Keratinocyte (primary cell): ENCODE data around the gene ACAA1. TPM values are rescaled to one million over a fixed set of nuclear protein-coding genes. Genes with fewer than 3 reads are reported as not detected.

ENCODE experiments used
- DNase-seq: peaks from one replicate; pipeline ENCODE4 v3.0.0-alpha.2; 2011; ENCODE audit warnings: low read depth, missing footprints, low spot score
- FAIRE-seq: peaks from 2 replicates; lab custom pipeline; 2011; peaks lifted over from hg19 to GRCh38; lab: Jason Lieb, UNC
- H2AFZ ChIP-seq: 2 replicates; pipeline ENCODE4 v1.6.0; 2012; ENCODE audit warnings: low read length, control low read depth, inconsistent platforms; ENCODE audit not compliant: control insufficient read depth
- H3K27ac ChIP-seq: 2 replicates; pipeline ENCODE4 v1.5.1; 2011; ENCODE audit warnings: low read length; ENCODE audit not compliant: control insufficient read depth, insufficient read depth
- H3K27me3 ChIP-seq: 3 replicates; pipeline ENCODE4 v1.6.0; 2011; ENCODE audit warnings: low read length; ENCODE audit not compliant: control insufficient read depth, insufficient read depth; ENCODE audit errors: extremely low read depth
- H3K36me3 ChIP-seq, 2 experiments: 2 replicates in 1 of 2; 3 replicates in 1 of 2; pipeline ENCODE4 v1.5.1; 2011; ENCODE audit warnings: low read length in 2 of 2, mild to moderate bottlenecking in 1 of 2; ENCODE audit not compliant: control insufficient read depth in 2 of 2, insufficient read depth in 2 of 2; ENCODE audit errors: extremely low read depth in 1 of 2
- H3K4me1 ChIP-seq: 3 replicates; pipeline ENCODE4 v1.5.1; 2011; ENCODE audit warnings: low read length; ENCODE audit not compliant: control insufficient read depth, insufficient read depth; ENCODE audit errors: extremely low read depth
- H3K4me2 ChIP-seq: 3 replicates; pipeline ENCODE4 v1.6.0; 2011; ENCODE audit warnings: low read depth, low read length; ENCODE audit not compliant: control insufficient read depth, insufficient read depth; ENCODE audit errors: extremely low read depth
- H3K4me3 ChIP-seq, 3 experiments: fragments of 200-600 bp in 1 of 3; sonication (generic) in 1 of 3; 2 replicates in 2 of 3; 3 replicates in 1 of 3; pipeline ENCODE4 v1.5.1; 2011 to 2016; ENCODE audit warnings: low read length in 3 of 3, mild to moderate bottlenecking in 3 of 3, control low read depth in 2 of 3, inconsistent platforms in 1 of 3, low read depth in 1 of 3, mixed read lengths in 1 of 3, mixed run types in 1 of 3, moderate library complexity in 1 of 3; ENCODE audit not compliant: control insufficient read depth in 2 of 3, insufficient read depth in 2 of 3; ENCODE audit errors: extremely low read depth in 1 of 3
- H3K79me2 ChIP-seq: 2 replicates; pipeline ENCODE4 v1.6.0; 2012; ENCODE audit warnings: low read length; ENCODE audit not compliant: control insufficient read depth, insufficient read depth
- H3K9ac ChIP-seq: 3 replicates; pipeline ENCODE4 v1.6.0; 2011; ENCODE audit warnings: low read length; ENCODE audit not compliant: control insufficient read depth, insufficient read depth; ENCODE audit errors: extremely low read depth
- H3K9me1 ChIP-seq: 3 replicates; pipeline ENCODE4 v1.6.0; 2011; ENCODE audit warnings: low read length; ENCODE audit not compliant: control insufficient read depth, insufficient read depth; ENCODE audit errors: extremely low read depth
- H3K9me3 ChIP-seq: 2 replicates; pipeline ENCODE4 v1.5.1; 2012; ENCODE audit warnings: low read depth, low read length; ENCODE audit not compliant: control insufficient read depth
- H4K20me1 ChIP-seq: 3 replicates; pipeline ENCODE4 v1.6.0; 2011; ENCODE audit warnings: low read length; ENCODE audit not compliant: control insufficient read depth, insufficient read depth; ENCODE audit errors: extremely low read depth
- CTCF ChIP-seq, 3 experiments: IDR thresholded peaks in 1 of 3; conservative IDR thresholded peaks in 1 of 3; optimal IDR thresholded peaks in 1 of 3; 2 replicates in 2 of 3; 3 replicates in 1 of 3; pipeline versions ENCODE3 to v1.5.1; 2011; ENCODE audit warnings: low read length in 3 of 3, mild to moderate bottlenecking in 3 of 3, moderate library complexity in 2 of 3, control low read depth in 1 of 3, inconsistent platforms in 1 of 3; ENCODE audit not compliant: insufficient read depth in 2 of 3; ENCODE audit errors: extremely low read depth in 1 of 3
- EZH2 ChIP-seq: IDR thresholded peaks from one replicate; pipeline ENCODE4 v1.6.1; 2012; ENCODE audit warnings: inconsistent platforms, mild to moderate bottlenecking, low read length, moderate library complexity
- dilution Hi-C: fragments of 300-500 bp; cut with MboI; formaldehyde crosslinking; loops from one replicate; pipeline ENCODE4 v1.7.0; 2020; ENCODE audit warnings: low sequenced_read_pairs; ENCODE audit not compliant: extremely low pct_ligation_motif_present
- polyA plus RNA-seq, 5 experiments: library from polyadenylated mRNA; depleted of rRNA in 3 of 5; stranded (reverse) in 3 of 5; stranded (forward) in 1 of 5; unstranded in 1 of 5; fragments of >200 nt; gene quantifications; 1 replicate in 1 of 5; 2 replicates in 3 of 5; 3 replicates in 1 of 5; pipeline versions ENCODE4 v1.2.1 to v1.2.3, GENCODE V29; 2011 to 2012; ENCODE audit warnings: missing spikeins in 2 of 5, low read depth in 1 of 5, low replicate concordance in 1 of 5

The ACAA1 gene
- polyA plus RNA-seq, 1 donor (not counting 4 experiments of a cell fraction or from before 2014, with no cell fraction given): 85.3 TPM

GRCh38 chr3:38130631-38131065, 6.3 kb downstream of the ACAA1 start:
- dilution Hi-C loops: no loop called here

GRCh38 chr3:38129058-38129457, 7.9 kb downstream of the ACAA1 start:
- Histone ChIP-seq H3K9ac (no peak overlapping the region), H3K9me3 (no peaks in the 10 kb centered on the region), H3K27ac (no peak overlapping the region), H4K20me1 (no peaks in the 10 kb centered on the region), H3K36me3 (peaks cover 49 to 76% of the 10 kb centered on the region in 2 experiments), H3K79me2 (peaks cover 6% of the 10 kb centered on the region), H3K9me1 (no peaks in the 10 kb centered on the region), H3K4me2 (no peak overlapping the region), H3K4me3 (no peak overlapping the region), H3K27me3 (no peaks in the 10 kb centered on the region), H2AFZ (no peak overlapping the region), H3K4me1 (peaks cover 9% of the 10 kb centered on the region)
- DNase-seq: no peak
- TF ChIP-seq CTCF (optimal IDR thresholded peaks at IDR 0.05 in 1 of 3, IDR thresholded peaks at IDR 0.05 in 1 of 3, conservative IDR thresholded peaks at IDR 0.05 in 1 of 3; ENCODE audit: extremely low read depth in 1 of 3, insufficient read depth in 2 of 3, low read length in 3 of 3) (no peak), EZH2 (no peak)
- dilution Hi-C loops: no loop called here
- no peak for FAIRE-seq

More at GRCh38 chr3:38130631-38131065, 6.3 kb downstream of the ACAA1 start:
- DNase-seq (no peak), FAIRE-seq (no peak)
- no peaks in the 10 kb centered on the region for H4K20me1 ChIP-seq
- peaks cover 14% of the 10 kb centered on the region for H3K79me2 ChIP-seq
- peaks cover 12% of the 10 kb centered on the region for H3K4me1 ChIP-seq
- H2AFZ ChIP-seq: no peak overlapping the region
- H3K9me1 ChIP-seq: no peaks in the 10 kb centered on the region
- H3K9ac ChIP-seq: no peak overlapping the region
- H3K27me3 ChIP-seq: no peaks in the 10 kb centered on the region
- peaks cover 48 to 67% of the 10 kb centered on the region in 2 experiments for H3K36me3 ChIP-seq
- TF ChIP-seq EZH2 (no peak), CTCF (optimal IDR thresholded peaks at IDR 0.05 in 1 of 3, IDR thresholded peaks at IDR 0.05 in 1 of 3, conservative IDR thresholded peaks at IDR 0.05 in 1 of 3; ENCODE audit: extremely low read depth in 1 of 3, insufficient read depth in 2 of 3, low read length in 3 of 3) (no peak)
- H3K27ac ChIP-seq: no peak overlapping the region
- H3K4me2 ChIP-seq: no peak overlapping the region
- no peaks in the 10 kb centered on the region for H3K9me3 ChIP-seq
- no peak overlapping the region for H3K4me3 ChIP-seq
